Skin of body (tissue), 2 donors: ENCODE measurements around the gene MYL6. TPM values are rescaled to one million over a fixed set of nuclear protein-coding genes. Genes with fewer than 3 reads are reported as not detected.
A peak's percentile ranks its signal among the peaks of the same experiment; 100 is the strongest.
"Not testable (repeated sequence)": the region's sequence is repeated elsewhere in the genome, so short reads cannot be mapped to it uniquely, and the experiment has no call there.

Experiments
- DNase-seq: peaks from one replicate; lab custom pipeline; 2025; lab: John Stamatoyannopoulos, UW
- total RNA-seq: library from RNA; depleted of rRNA; stranded (reverse); fragments of >200 nt; gene quantifications from one replicate; pipeline ENCODE4 v1.2.3, GENCODE V29; 2014

The MYL6 gene
- total RNA-seq, 1 donor from 2014 or later = 1,018 TPM

DNA sequence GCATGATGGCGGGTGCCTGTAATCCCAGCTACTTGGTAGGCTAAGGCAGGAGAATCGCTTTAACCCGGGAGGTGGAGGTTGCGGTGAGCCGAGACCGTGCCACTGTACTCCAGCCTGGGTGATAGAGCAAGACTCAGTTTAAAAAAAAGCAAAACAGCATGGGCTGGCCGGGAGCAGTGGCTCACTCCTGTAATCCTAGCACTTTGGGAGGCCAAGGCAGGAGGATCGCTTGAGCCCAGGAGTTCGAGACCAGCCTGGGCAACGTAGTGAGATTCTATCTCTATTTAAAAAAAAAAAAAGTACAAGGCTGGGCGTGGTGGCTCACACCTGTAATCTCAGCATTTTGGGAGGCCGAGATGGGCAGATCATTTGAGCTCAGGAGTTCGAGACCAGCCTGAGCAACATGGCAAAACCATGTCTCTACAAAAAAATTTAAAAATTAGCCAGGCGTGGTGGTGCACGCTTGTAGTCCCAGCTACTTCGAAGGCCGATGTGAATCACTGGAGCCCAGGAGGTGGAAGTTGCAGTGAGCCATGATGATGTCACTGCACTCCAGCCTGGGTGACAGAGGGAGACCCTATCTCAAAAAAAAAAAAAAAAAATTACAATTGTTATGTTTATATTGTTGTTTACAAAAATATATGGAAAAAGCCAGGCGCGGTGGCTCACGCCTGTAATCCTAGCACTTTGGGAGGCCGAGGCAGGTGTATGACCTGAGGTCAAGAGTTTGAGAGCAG lies 1.5 kb upstream of the MYL6 start:
- not testable (repeated sequence) for DNase-seq

DNA sequence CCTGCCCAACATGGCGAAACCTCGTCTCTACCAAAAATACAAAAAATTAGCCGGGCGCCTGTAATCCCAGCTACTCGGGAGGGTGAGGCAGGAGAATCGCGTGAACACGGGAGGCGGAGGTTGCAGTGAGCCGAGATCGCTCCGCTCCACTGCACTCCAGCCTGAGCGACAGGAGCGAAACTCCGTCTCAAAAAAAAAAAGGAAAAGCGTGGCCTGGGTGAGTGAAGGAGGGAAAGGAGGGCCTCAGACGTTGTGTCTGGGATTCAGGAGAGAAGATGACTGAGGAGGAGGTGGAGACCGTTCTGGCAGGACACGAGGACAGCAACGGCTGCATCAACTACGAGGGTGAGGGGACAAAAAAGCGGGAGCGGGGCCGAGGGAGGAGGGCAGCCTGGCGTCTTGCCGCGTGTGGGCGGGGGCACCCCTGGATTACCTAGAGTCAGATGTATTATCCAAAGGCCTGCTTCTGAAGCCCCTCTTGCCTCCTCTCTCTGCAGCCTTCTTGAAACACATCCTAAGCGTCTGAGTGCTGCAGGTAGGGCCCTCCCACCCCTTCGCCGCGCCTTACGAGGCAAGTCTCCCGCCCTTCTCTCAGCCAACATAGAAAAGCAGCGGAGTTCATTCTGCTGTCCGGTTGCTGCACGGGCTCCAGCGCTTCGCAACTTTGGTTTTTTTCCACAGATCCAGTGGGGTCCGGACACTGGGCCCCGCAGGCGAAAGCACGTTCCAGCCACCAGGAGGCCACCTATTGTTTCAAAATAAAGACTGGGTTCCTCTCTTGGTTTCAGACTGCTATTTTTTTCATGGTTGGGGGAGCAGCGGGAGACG lies 744 bp upstream of the MYL6 start:
- DNase-seq = peak; percentile 96

DNA sequence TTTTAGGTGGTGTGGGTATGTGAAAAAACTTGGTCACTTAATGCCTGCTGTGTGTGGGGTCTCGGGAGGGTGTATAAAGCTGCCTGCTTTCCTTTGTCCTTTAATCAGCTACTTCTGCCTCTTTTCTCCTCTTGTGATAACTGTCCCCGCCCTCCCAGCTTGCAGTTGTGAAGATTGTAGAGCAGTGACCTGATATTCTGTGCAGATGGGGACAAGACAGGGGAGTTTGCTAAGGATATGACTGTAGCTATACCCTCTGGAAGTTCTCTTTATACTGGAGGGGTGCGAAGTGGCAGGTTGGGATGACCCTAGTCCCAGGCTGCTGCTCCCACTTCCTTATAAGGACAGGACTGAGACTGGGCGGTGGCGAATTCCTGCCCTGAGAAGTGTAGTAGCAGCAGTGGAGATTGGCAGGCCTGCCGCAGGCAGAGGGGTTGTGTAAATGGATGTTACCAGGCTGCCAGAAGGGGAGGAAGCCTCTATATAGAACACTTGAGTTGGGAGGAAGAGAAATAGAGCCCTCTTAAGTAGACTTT lies 835 bp downstream of the MYL6 start:
- DNase-seq = peak; percentile 65

DNA sequence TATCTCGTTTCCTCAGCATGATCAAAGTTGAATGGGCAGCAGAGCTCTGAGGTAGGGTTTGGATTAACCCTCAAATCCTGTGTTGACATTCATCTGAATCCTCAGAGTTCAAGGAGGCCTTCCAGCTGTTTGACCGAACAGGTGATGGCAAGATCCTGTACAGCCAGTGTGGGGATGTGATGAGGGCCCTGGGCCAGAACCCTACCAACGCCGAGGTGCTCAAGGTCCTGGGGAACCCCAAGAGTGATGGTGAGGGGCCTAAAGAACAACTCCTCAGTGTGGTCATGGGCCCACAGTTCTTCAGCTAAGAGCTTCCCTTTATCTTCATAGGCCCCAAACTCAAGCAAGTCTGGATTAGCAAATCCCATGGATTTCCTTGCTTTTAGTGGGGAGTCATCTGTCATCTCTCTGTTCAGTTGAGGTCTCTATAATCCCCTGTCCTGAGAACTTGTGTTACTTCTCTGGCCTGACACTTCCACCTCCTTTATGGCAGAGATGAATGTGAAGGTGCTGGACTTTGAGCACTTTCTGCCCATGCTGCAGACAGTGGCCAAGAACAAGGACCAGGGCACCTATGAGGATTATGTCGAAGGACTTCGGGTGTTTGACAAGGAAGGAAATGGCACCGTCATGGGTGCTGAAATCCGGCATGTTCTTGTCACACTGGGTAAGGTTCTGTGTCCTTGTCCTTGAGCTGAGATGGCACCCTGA lies 1.5 kb downstream of the MYL6 start:
- DNase-seq = no peak

DNA sequence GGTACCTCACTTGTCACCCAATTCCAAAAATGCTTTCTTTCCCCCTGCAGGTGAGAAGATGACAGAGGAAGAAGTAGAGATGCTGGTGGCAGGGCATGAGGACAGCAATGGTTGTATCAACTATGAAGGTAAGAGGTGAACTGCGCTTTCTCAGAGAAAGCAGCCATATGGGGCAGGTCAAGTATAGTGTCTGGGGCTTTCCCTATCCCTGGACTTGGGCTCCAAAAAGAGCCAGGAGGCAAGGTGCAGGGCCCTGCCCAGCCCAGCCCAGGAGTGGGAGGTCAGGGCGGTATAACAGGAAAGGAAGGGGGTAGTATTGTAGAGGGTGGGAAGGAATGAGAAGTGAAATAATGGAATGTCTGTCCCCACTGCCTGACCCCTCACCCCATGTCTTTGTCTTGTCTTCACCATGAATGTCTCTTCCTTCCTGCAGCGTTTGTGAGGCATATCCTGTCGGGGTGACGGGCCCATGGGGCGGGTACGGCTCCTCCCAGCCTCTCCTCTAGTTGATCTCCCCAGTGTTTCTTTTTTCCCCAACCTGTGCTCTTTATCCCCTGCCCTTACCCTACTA lies 2.1 kb downstream of the MYL6 start:
- no peak for DNase-seq

DNA sequence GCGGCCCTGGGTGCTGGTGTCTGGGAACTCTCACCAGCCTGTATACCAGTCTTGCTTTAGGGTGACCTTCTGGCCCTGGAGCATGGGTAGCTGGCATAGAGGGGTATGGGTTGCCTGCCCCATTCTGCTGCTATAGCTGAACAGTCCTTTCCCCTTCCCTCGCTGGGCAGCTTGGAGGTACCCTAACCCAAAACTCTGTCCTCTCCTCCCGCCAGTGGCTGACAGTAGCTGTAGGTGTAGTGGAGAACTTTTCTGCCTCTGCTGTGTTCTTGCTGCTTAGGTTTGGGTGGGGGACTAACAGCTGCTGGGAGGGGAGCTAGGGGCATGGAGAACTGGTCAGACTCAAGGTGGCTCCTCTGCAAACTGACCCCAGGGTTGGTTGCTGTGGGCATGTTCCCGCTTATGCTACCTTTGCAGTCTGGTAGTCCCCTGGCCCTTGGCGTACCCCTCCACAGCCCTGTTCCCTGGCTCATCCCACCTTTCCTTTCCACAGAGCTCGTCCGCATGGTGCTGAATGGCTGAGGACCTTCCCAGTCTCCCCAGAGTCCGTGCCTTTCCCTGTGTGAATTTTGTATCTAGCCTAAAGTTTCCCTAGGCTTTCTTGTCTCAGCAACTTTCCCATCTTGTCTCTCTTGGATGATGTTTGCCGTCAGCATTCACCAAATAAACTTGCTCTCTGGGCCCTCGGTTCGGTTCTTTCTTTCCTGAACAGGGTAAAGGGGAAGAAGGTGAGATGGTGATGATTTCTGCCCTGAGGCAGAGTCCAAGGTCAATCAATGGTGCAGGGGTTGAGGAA lies 2.9 kb downstream of the MYL6 start:
- DNase-seq = no peak

DNA sequence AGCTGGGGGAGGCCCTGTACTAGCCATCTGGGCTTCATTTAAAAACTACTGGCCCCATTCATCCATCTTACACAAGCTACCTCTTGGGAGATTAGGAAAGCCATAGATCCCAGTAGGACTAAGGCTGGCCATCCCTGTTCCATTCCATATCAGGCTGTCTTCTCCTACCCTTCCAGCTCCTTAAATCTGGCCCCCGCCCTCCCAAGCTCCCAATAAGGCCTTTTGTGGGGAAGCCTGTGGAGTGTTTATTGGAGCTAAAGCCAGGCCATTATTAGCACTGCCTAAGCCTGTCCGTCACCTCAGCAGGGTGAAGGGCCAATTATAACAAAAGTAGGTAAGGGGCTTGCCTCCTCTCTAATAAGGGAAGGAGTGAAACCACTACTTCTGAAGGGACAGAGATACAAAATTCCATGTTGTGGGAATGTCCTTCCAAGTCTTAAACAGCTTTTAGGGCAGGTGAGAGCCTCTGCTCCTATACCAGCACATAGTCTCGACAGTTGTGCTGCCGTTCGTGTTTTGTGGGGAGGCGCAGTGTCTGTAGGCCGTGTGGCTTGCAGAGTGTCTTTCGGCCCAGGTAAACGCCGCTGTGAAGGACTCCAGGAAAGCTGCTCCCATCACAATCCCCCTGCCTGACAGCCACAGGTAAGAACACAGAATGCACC lies 3.7 kb downstream of the MYL6 start:
- DNase-seq = no peak

DNA sequence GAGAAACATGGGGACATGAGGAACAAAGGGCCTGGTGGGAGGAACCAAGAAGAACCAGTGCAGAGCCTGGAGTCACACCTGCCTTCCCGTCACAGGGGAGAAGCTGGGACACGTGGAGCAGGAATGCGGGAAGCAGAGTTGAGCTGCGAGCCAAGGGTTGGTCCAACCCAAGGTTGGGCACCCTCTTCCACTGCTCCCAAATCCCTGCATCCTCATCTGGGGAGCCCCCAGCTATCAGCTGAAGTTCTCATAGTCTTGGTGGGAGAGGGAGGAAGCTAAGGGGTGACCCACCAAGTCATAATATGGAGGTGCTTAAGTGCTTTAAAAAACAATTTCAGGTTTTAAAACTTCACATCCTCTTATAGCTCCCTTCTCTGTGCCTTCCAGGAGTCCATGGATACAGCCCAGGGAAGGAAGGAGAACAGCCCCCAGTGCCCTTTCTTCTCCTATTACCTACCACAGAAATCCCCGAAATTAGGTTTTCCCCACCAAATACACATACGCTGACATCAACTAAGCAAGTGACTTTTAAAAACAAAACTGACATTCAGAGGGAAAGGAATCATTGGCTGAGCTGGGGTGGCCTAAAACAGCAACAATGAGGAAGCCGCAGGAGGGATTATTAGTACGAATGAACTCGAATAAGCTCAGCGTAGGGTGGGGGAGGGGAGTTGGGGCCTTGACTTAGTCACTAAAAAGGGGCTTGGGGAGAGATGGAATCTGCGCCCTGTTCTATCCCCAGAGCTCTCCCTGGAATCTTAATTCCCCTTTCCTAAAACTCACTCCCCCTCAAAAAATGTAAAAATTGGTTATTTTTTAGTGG lies 4.5 kb downstream of the MYL6 start:
- DNase-seq = no peak

DNA sequence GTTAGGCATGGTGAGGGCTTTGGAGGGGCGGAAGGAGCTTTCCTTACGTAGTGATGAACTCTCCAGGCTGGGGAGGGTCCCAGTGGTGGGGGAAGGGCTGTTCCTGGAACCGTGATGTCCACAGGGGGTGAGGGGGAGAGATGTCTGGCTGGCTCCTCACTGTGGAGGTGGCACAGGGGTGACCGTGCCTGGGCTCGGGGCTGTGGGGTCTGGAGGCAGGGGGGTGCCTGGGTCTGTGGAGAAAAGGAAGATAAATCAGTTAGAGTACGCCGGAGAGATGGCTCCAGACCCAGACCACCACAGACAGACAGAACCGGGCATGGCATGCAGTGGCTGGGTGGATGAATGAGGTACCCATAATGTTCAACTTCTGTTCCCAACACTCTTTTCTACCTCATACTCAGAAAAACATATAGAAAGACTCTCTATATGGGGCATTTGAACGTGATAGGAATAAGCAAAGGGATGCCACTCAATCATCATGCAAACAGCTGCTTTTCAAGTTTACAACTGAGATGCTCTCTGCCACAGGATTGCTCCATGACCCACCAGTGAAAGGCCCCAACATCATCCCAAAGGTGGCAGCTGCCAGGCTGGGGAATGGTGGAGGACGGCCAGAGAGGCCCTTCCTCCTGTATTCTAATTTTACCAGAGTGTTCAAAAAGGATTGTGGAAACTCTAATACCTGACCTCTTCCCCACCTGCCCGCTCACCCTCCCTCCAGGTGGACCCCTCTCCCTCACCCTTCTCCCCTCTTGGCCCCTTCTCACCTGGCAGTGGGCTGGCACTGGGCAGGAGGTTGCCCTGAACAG lies 5.6 kb downstream of the MYL6 start:
- DNase-seq = no peak

DNA sequence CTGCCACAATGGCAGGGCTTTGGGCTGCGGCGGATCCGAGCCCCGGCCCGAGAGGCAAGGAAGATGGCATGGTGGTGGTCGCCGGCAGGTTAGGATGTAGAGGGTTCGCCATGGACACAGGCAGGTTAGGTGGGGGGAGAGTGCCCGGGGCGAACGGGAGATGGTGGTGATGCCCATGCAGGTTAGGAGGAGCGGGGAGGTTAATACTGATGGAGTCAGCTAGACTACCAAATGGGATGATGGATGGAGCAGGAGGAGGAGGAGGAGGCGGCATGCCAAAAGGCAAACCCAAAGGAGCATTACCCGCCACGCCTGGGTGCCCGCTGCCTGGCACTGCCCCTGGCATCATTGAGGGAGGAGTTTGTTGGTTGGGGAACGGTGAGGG lies 6.2 kb downstream of the MYL6 start:
- DNase-seq = no peak

DNA sequence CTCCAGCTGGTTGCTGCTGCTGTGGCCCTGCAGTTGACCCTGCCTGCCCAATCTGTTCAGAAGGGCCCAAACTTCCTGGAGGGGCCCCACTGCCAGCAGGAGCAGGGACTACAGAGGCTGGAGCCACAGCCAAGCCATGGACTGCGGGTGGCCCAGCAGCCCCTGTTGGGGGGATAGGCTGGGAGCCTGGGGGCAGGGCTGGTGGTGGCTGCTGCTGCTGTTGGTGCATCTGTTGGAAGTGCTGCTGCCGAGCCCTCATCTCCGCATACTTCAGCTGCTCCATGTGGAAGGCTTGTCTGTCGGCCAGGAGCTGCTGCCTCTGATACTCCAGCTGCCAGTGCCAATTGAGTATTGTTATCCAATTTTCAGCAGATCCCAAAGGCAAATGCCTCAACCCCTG lies 7.2 kb downstream of the MYL6 start:
- no peak for DNase-seq

DNA sequence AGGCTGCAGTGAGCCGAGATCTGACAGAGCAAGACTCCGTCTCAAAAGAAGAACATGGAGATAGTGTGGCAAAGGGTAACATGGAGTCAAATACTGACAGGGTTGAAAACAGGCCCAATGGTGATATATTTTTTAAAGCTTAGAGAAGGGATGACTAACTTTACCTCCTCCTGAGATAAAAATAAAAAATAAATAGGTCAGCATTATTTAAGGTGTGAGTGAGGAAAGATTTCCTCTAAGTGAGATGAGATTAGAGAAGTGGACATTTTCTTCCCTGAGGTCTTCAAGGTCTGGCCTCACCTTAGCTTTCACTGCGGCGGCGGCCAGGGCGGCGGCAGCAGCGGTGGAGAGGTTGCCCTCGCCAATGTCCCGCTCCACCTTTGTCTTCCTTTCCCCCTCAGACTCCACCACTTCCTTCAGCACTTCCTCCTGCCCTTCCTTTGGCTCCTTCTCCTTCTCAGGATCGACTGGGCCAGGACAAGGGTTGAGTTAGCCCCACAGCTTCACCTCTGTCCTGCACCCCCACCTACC lies 11.1 kb downstream of the MYL6 start:
- DNase-seq = no peak

DNA sequence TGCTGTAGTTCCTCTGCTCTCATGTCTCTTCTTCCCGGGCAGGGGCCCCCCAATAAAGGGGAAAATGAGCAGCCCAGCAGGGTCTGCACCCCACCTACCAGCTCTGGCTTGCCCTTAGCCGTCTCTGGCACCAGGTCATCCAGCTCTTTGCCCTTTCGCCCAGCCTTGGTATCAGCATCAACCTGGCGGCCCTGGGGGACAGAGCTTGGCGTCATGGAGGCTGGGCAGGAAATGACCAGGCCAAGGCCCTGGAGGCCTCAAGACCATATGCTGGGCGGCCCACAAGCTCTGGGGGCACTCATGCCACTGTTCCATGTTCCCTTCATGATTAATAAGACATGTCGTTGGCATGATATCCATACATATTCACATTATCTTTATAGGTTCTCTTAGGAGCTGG lies 14.7 kb downstream of the MYL6 start:
- no peak for DNase-seq

DNA sequence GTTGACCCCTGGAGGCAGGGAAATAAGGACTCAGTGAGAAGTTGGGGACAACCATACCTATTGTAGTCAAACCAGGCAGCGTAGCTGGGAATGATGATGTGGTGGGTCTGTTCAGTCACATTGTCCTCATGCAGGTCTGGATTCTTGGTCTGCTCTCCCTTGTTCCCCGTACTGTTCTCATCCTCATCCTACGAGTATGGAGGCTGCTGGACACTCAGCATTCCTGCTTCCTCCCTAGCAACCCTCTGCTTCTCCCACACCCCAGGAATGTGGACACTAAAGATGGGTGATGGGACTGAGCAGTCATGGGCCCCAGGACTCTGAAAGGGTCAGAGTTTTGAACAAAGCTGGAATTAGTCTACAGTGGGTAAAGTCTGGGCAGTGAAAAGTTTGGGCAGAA lies 20.2 kb downstream of the MYL6 start:
- DNase-seq = no peak

DNA sequence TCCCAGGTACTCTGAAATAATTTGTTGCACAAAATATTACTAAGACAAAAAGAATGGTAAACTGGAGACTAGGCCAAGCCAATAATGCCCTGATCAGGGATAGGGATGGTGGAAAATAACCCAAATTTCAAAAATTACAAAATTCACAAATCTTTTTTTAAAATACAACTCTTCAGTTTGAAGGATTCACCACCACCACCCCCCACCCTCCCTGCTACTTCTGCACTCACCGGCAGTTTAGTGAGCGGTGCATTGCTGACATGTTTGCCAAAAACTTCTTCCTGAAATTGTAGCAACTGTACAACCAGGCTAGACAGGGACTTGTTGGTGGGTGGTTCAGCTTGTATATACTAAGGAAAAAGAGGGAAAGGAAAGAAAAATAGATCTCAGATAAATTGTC lies 28.8 kb downstream of the MYL6 start:
- no peak for DNase-seq

DNA sequence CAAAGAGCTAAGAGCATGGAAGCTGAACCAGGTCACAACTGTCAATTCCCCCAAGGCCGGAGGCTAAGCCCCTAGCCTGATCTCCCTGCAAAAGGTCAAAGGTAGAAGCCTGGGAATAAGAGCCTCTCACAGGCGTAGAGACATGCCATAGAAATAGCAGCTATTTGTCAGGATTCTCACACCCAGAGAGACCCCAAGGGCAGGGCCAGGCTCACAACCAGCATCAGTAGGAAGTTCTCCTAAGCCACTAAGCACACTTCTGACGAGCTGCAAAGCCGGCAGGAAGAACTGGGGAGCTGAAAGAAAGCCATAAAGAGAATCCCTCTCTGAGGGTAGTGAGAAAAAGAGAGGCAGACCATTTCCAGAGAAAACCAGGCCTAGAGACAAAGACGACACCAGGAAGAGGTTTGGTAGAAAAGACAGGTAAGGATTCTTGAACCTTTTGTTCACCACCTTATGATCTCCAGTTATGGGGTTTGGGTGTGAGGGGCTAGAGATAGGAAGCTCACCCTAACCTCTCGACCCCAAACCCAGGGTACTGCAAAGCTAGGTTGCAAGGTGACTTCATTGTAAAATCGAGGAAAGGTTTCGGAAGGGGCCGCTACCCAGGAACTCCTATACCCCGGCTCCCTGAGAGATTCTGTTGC lies 30.1 kb downstream of the MYL6 start:
- DNase-seq = no peak

DNA sequence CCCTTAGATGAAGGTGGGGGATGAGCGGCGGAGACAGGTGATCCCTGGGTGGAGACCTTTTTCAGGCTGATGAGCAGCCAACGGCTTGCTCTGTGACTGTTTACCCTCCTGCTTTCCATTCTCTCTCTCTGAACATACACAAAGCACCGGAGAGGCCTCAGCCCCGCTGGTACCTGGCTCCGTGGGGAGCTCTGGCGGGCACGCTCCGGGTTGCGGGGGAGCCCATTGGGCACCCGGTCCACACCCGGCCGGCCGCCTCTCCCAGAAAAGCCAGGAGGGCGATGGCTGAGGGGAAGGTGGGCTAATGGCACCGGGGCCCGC lies 30.6 kb downstream of the MYL6 start:
- no peak for DNase-seq
